ENCODE results near the gene STK32B. TPM values are rescaled to one million over a fixed set of nuclear protein-coding genes. Genes with fewer than 3 reads are reported as not detected.
A peak's percentile ranks its signal among the peaks of the same experiment; 100 is the strongest.

Gene STK32B
- polyA plus RNA-seq, 2 of the 4 experiments (the other 2 are of a cell fraction) = 7.6 to 12.1 TPM

- no peak for FAIRE-seq
- TF ChIP-seq NPAS2 (CRISPR knock-in tag; IDR thresholded peaks at IDR 0.05; ENCODE audit: borderline replicate concordance) = no peak
- TF ChIP-seq TP53 (CRISPR knock-in tag; IDR thresholded peaks at IDR 0.05) = no peak
- TF ChIP-seq BCL3 (IDR thresholded peaks at IDR 0.05) = no peak
- TF ChIP-seq MAZ (IDR thresholded peaks at IDR 0.05; ENCODE audit: borderline replicate concordance, low read depth, low read length) = no peak
- no peak for TF ChIP-seq JUN (IDR thresholded peaks at IDR 0.05)
- no peak for TF ChIP-seq TFCP2L1 (CRISPR knock-in tag; IDR thresholded peaks at IDR 0.05)
- TF ChIP-seq PHF8 (IDR thresholded peaks at IDR 0.05; ENCODE audit: borderline replicate concordance, low read depth) = no peak
- TF ChIP-seq CTCF (IDR thresholded peaks at IDR 0.05) = no peak
- TF ChIP-seq SREBF2 (IDR thresholded peaks at IDR 0.05) = no peak
- Histone ChIP-seq H3K4me1 (peaks cover 10% of the 10 kb centered on the region), H3K4me2 (no peak overlapping the region), H3K27ac (peak overlapping the region in 1 of 2 experiments; percentile 25; a peak in 1 of 6 replicates), H3K4me3 (no peak overlapping the region), H3K9me3 (no peaks in the 10 kb centered on the region)
- DNase-seq (ENCODE audit: low read depth in 1 of 2, low spot score in 1 of 2) = no peak
- ChIA-PET CTCF (no interaction called here), POLR2A (no interaction called here)
- ATAC-seq = no peak
- 88% methylated on average over 7 of the region's 7 CpGs for WGBS (ENCODE audit: missing lambda C conversion rate)
These were observed 76.3 kb downstream of the STK32B start for GRCh38 chr4:5127556-5127955.

GRCh38 chr4:5128569-5128968 is 77.3 kb downstream of the STK32B start:
- ChIA-PET CTCF (interaction anchor here (1.0 kb wide), 1 partner anchor 78 kb away, joined by 4 read pairs; the partner anchor contains the start of gene STK32B), POLR2A (no interaction called here)
- Histone ChIP-seq H3K4me1 (peaks cover 16% of the 10 kb centered on the region), H3K4me2 (peak overlapping the region; percentile 21; the same call in 1 of the 3 replicates), H3K27ac (peak overlapping the region in 1 of 2 experiments; percentile 52; a peak in 2 of 6 replicates), H3K4me3 (no peak overlapping the region), H3K9me3 (no peaks in the 10 kb centered on the region)
- ATAC-seq (peak in 1 of 2 experiments; percentile 42; a peak in 3 of 6 replicates), FAIRE-seq (no peak), DNase-seq (ENCODE audit: low read depth in 1 of 2, low spot score in 1 of 2) (no peak)
- TF ChIP-seq ZNF302 (CRISPR knock-in tag; IDR thresholded peaks at IDR 0.05) = no peak
- no peak for TF ChIP-seq KDM1A (IDR thresholded peaks at IDR 0.05; ENCODE audit: low read depth)
- TF ChIP-seq ESRRA (IDR thresholded peaks at IDR 0.05; ENCODE audit: borderline replicate concordance, low read length) = no peak
- TF ChIP-seq GATA3 (IDR thresholded peaks at IDR 0.05; ENCODE audit: borderline replicate concordance) = no peak
- no peak for TF ChIP-seq CHD4 (IDR thresholded peaks at IDR 0.05; ENCODE audit: borderline replicate concordance)
- TF ChIP-seq CBX2 (IDR thresholded peaks at IDR 0.05; ENCODE audit: borderline replicate concordance, low read depth) = no peak
- TF ChIP-seq BCL3 (IDR thresholded peaks at IDR 0.05) = no peak
- no peak for TF ChIP-seq CBX8 (IDR thresholded peaks at IDR 0.05)
- TF ChIP-seq CEBPB (IDR thresholded peaks at IDR 0.05) = no peak
- no peak for TF ChIP-seq ZFP36 (IDR thresholded peaks at IDR 0.05; ENCODE audit: borderline replicate concordance, partially characterized antibody)
- TF ChIP-seq RFX5 (IDR thresholded peaks at IDR 0.05) = no peak
- TF ChIP-seq TFCP2L1 (CRISPR knock-in tag; IDR thresholded peaks at IDR 0.05) = no peak
- TF ChIP-seq POLR2AphosphoS2 (conservative IDR thresholded peaks at IDR 0.05; ENCODE audit: low read length) = no peak
- no peak for TF ChIP-seq FOSL2 (IDR thresholded peaks at IDR 0.05)
- no peak for TF ChIP-seq FOSL2 (CRISPR knock-in tag; IDR thresholded peaks at IDR 0.05)
- TF ChIP-seq USF2 (IDR thresholded peaks at IDR 0.05) = no peak
- TF ChIP-seq EHF (CRISPR knock-in tag; IDR thresholded peaks at IDR 0.05) = no peak
- WGBS (ENCODE audit: missing lambda C conversion rate) = 35% methylated on average over 5 of the region's 5 CpGs

Measured in A549 (cell line).